OCI-LY3 (cell line): Measurements from ENCODE around the gene MUSTN1.
A peak's percentile ranks its signal among the peaks of the same experiment; 100 is the strongest.

Source experiments
- H2AFZ ChIP-seq: fragments of 200-600, 300-600 bp; shearing (Covaris generic); 2 replicates; pipeline ENCODE4 v1.6.0; 2014; ENCODE audit warnings: antibody characterized with exemption, low read depth, low read length
- H3K27ac ChIP-seq: fragments of 200-600, 300-600 bp; sonication (generic); 2 replicates; pipeline ENCODE4 v1.5.1; 2014; ENCODE audit warnings: mild to moderate bottlenecking, low read length, moderate library complexity, mixed read lengths
- H3K27me3 ChIP-seq: fragments of 200-600, 300-600 bp; sonication (generic); 2 replicates; pipeline ENCODE4 v1.6.1; 2014; ENCODE audit warnings: low read depth, low read length, mixed read lengths
- H3K36me3 ChIP-seq: fragments of 200-600, 300-600 bp; sonication (generic); replicated peaks from 2 replicates; pipeline ENCODE3; 2014; ENCODE audit warnings: low read depth, low read length, mixed read lengths
- H3K4me1 ChIP-seq: fragments of 300-600, 200-600 bp; sonication (generic); 2 replicates; pipeline ENCODE4 v1.6.1; 2014; ENCODE audit warnings: low read length, mixed read lengths
- H3K4me2 ChIP-seq: fragments of 200-600, 300-600 bp; sonication (generic); 2 replicates; pipeline ENCODE4 v1.6.1; 2014; ENCODE audit warnings: low read length, mixed read lengths
- H3K4me3 ChIP-seq: fragments of 300-600, 200-600 bp; sonication (generic); 2 replicates; pipeline ENCODE4 v1.5.1; 2014; ENCODE audit warnings: antibody characterized with exemption, mild to moderate bottlenecking, low read length, moderate library complexity
- H3K79me2 ChIP-seq: fragments of 300-600, 200-600 bp; shearing (Covaris generic); 2 replicates; pipeline ENCODE4 v1.6.1; 2014; ENCODE audit warnings: mild to moderate bottlenecking, low read length, mixed read lengths
- H3K9ac ChIP-seq: fragments of 300-600, 200-600 bp; shearing (Covaris generic); 2 replicates; pipeline ENCODE4 v1.6.0; 2014; ENCODE audit warnings: mild to moderate bottlenecking, low read length, moderate library complexity
- H3K9me3 ChIP-seq: fragments of 200-600, 300-600 bp; shearing (Covaris generic); 2 replicates; pipeline ENCODE4 v1.6.1; 2014; ENCODE audit warnings: low read length, mixed read lengths; ENCODE audit not compliant: insufficient read depth
- H4K20me1 ChIP-seq: fragments of 200-600, 300-600 bp; sonication (generic); 2 replicates; pipeline ENCODE4 v1.6.1; 2016; ENCODE audit warnings: low read length, mixed read lengths; ENCODE audit not compliant: insufficient read depth
- CTCF ChIP-seq: fragments of 200-600, 300-600 bp; sonication (generic); IDR thresholded peaks from 2 replicates; pipeline ENCODE4 v1.5.1; 2014; ENCODE audit warnings: antibody characterized with exemption, low read length, low read depth
- EZH2phosphoT487 ChIP-seq: fragments of 200-600 bp; shearing (Covaris generic); IDR thresholded peaks from 2 replicates; pipeline ENCODE4 v1.6.1; 2018; ENCODE audit warnings: antibody characterized with exemption, mixed run types, low read depth

MUSTN1 gene

GRCh38 chr3:52792961-52793695 lies 41.7 kb downstream of the MUSTN1 start:
- 0 out of 2 replicates have a peak, but pooled peaks cover 4% of the 10 kb centered on the region for H3K4me1 ChIP-seq
- no peak overlapping the region for H3K4me2 ChIP-seq
- no peak overlapping the region for H3K27ac ChIP-seq
- H2AFZ ChIP-seq: no peak overlapping the region; the same call in 1 of the 2 replicates
- no peaks in the 10 kb centered on the region for H3K27me3 ChIP-seq
- H3K79me2 ChIP-seq: no peaks in the 10 kb centered on the region
- no peak overlapping the region for H3K4me3 ChIP-seq
- TF ChIP-seq EZH2phosphoT487 (no peak), CTCF (no peak)
- H3K9me3 ChIP-seq: no peaks in the 10 kb centered on the region
- no peak overlapping the region for H3K9ac ChIP-seq
- H4K20me1 ChIP-seq: no peaks in the 10 kb centered on the region
- no peaks in the 10 kb centered on the region for H3K36me3 ChIP-seq

DNA sequence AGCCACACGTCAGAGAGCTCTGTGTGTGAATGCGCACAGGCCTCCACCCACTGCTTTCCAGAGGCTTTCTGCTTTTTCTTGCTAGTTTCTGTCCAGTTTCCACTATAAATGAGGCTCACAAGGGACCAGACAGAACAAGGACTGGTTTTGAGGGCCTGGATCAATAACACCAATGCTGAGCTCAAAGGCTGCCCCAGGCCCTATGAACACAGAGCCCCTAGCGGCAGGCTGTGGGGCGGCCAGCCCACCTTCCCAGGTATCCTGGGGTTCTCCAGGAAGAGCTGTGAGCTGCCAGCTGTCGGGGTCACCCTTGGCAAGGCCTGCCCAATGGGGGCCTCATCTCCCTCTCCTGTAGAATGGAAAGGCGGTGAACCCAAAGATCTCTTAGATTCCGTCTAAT lies 42.4 kb downstream of the MUSTN1 start:
- H3K36me3 ChIP-seq: no peaks in the 10 kb centered on the region
- no peaks in the 10 kb centered on the region for H4K20me1 ChIP-seq
- TF ChIP-seq EZH2phosphoT487 (no peak), CTCF (peak; percentile 29; the same call in 1 of the 2 replicates)
- 0 out of 2 replicates have a peak, but pooled peaks cover 4% of the 10 kb centered on the region for H3K4me1 ChIP-seq
- H3K27me3 ChIP-seq: no peaks in the 10 kb centered on the region
- no peaks in the 10 kb centered on the region for H3K79me2 ChIP-seq
- no peak overlapping the region for H3K4me3 ChIP-seq
- H3K9ac ChIP-seq: no peak overlapping the region
- no peak overlapping the region for H3K4me2 ChIP-seq
- H3K9me3 ChIP-seq: no peaks in the 10 kb centered on the region
- no peak overlapping the region for H3K27ac ChIP-seq
- H2AFZ ChIP-seq: no peak overlapping the region

GRCh38 chr3:52791928-52792327 lies 42.9 kb downstream of the MUSTN1 start:
- no peaks in the 10 kb centered on the region for H3K36me3 ChIP-seq
- H2AFZ ChIP-seq: no peak overlapping the region
- no peak overlapping the region for H3K27ac ChIP-seq
- 0 out of 2 replicates have a peak, but pooled peaks cover 4% of the 10 kb centered on the region for H3K4me1 ChIP-seq
- TF ChIP-seq EZH2phosphoT487: no peak
- TF ChIP-seq CTCF: no peak
- no peaks in the 10 kb centered on the region for H4K20me1 ChIP-seq
- no peaks in the 10 kb centered on the region for H3K79me2 ChIP-seq
- no peaks in the 10 kb centered on the region for H3K27me3 ChIP-seq
- H3K4me2 ChIP-seq: no peak overlapping the region
- H3K4me3 ChIP-seq: no peak overlapping the region
- H3K9me3 ChIP-seq: no peaks in the 10 kb centered on the region
- no peak overlapping the region for H3K9ac ChIP-seq

DNA sequence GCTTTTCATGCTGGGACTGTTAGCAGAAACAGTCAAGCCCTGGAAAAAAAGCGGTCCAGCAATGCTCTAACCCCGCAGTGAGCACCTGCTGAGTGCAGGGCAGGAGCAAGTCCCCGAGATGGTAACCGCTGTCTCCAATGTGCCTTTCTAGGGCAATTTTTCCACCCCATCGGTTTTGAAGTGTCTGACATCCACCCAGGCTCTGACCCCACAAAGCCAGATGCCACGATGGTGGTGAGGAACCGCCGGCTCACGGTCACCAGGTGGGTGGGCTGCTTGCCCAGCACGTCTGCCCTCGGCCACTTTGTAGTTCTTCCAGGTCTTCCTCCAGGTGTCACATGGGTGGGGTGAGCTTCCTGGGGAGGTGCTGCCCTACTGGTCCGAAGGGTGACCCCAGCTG lies 43.5 kb downstream of the MUSTN1 start:
- Histone ChIP-seq H3K4me1 (0 out of 2 replicates have a peak, but pooled peaks cover 4% of the 10 kb centered on the region), H4K20me1 (no peaks in the 10 kb centered on the region), H3K27me3 (no peaks in the 10 kb centered on the region), H3K27ac (no peak overlapping the region), H3K9me3 (no peaks in the 10 kb centered on the region), H3K36me3 (no peaks in the 10 kb centered on the region), H3K4me2 (no peak overlapping the region), H3K4me3 (no peak overlapping the region), H2AFZ (no peak overlapping the region), H3K9ac (no peak overlapping the region), H3K79me2 (no peaks in the 10 kb centered on the region)
- no peak for TF ChIP-seq EZH2phosphoT487
- no peak for TF ChIP-seq CTCF
